ENCODE data around the gene ECPAS. TPM values are rescaled to one million over a fixed set of nuclear protein-coding genes. Genes with fewer than 3 reads are reported as not detected.
"Not testable (repeated sequence)": the region's sequence is repeated elsewhere in the genome, so short reads cannot be mapped to it uniquely, and the experiment has no call there.

ECPAS gene
- total RNA-seq, 2 donors from 2014 or later, result 72.7 to 115 TPM

DNA sequence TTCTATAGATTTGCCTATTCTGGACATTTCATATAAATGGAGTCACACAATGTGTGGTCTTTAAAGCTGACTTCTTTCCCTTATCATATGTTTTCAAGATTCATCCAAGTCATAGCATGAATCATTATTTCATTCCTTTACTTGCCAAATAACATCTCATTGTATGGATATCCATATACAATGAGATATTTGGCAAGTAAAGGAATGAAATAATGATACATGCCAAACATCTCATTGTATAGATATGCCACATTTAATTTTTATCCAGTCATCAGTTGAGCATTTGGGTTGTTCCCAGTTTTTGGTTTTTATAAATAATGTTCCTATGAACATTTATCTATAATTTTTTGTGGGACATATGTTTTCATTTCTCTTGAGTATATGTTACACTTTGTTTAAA is 133.6 kb downstream of the ECPAS start:
- TF ChIP-seq, protein P1, sequence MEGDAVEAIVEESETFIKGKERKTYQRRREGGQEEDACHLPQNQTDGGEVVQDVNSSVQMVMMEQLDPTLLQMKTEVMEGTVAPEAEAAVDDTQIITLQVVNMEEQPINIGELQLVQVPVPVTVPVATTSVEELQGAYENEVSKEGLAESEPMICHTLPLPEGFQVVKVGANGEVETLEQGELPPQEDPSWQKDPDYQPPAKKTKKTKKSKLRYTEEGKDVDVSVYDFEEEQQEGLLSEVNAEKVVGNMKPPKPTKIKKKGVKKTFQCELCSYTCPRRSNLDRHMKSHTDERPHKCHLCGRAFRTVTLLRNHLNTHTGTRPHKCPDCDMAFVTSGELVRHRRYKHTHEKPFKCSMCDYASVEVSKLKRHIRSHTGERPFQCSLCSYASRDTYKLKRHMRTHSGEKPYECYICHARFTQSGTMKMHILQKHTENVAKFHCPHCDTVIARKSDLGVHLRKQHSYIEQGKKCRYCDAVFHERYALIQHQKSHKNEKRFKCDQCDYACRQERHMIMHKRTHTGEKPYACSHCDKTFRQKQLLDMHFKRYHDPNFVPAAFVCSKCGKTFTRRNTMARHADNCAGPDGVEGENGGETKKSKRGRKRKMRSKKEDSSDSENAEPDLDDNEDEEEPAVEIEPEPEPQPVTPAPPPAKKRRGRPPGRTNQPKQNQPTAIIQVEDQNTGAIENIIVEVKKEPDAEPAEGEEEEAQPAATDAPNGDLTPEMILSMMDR (IDR thresholded peaks at IDR 0.05), result no peak
- Histone ChIP-seq H3K4me1 (ENCODE audit: control insufficient read depth in 1 of 2, low read depth in 2 of 2) (no peaks in the 10 kb centered on the region), H3K27ac (no peak overlapping the region), H3K27me3 (replicated peaks; ENCODE audit: insufficient read depth) (no peaks in the 10 kb centered on the region), H3K36me3 (no peaks in the 10 kb centered on the region), H3K4me3 (no peak overlapping the region), H3K9me3 (no peaks in the 10 kb centered on the region)
- DNase-seq (ENCODE audit: low spot score) (no peak), ATAC-seq (ENCODE audit: insufficient number of reproducible peaks, low FRiP score, low read depth) (no peak)

DNA sequence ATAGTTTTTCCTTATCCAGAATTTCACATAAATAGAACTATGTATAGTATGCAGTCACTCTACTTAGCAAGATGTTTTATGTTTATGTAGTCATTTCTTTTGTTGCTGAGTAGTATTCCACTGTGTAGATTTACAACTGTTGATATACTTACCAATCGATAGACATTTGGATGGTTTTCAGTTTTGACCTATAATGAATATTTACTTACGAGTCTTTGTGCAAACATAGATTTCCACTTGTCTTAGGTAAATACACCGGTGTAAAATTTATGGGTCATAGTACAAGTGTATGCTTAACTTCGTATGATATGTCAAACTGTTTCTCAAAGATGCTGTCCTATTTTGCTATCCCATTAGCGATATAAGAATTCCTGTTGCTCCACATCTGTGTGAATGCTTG is 134.4 kb downstream of the ECPAS start:
- TF ChIP-seq, protein P1 (IDR thresholded peaks at IDR 0.05), result no peak
- no peaks in the 10 kb centered on the region for H3K4me1 ChIP-seq (ENCODE audit: control insufficient read depth in 1 of 2, low read depth in 2 of 2)
- DNase-seq (ENCODE audit: low spot score) (no peak), ATAC-seq (ENCODE audit: insufficient number of reproducible peaks, low FRiP score, low read depth) (no peak)
- no peaks in the 10 kb centered on the region for H3K9me3 ChIP-seq
- H3K27ac ChIP-seq, result no peak overlapping the region
- no peaks in the 10 kb centered on the region for H3K27me3 ChIP-seq (replicated peaks; ENCODE audit: insufficient read depth)
- no peak overlapping the region for H3K4me3 ChIP-seq
- H3K36me3 ChIP-seq, result no peaks in the 10 kb centered on the region

DNA sequence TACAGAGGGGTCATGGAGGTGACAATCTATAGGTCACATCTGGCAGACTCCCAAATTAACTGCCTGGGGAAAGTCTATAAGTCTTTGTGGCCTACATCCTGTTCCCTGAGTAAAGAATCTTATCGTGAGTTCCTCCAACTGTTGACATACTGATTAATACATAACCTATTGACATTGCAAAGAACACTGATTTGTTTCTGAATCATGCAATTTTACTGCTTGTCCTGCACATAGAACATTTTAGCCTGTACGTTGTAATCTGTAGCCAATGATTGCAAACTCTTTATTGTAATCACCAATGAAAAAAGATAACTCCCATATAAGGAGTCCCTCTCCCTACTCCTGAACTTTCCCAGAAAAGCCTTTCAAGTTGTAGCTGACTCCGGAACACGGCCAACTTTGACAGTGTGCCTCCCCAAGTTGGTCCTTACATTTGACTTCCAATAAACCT is 135.3 kb downstream of the ECPAS start:
- no peak overlapping the region for H3K4me3 ChIP-seq
- DNase-seq (ENCODE audit: low spot score) (no peak), ATAC-seq (ENCODE audit: insufficient number of reproducible peaks, low FRiP score, low read depth) (no peak)
- TF ChIP-seq, protein P1 (IDR thresholded peaks at IDR 0.05), result no peak
- H3K27ac ChIP-seq, result no peak overlapping the region
- no peaks in the 10 kb centered on the region for H3K27me3 ChIP-seq (replicated peaks; ENCODE audit: insufficient read depth)
- H3K4me1 ChIP-seq (ENCODE audit: control insufficient read depth in 1 of 2, low read depth in 2 of 2), result no peaks in the 10 kb centered on the region
- H3K9me3 ChIP-seq, result no peaks in the 10 kb centered on the region
- H3K36me3 ChIP-seq, result no peaks in the 10 kb centered on the region

DNA sequence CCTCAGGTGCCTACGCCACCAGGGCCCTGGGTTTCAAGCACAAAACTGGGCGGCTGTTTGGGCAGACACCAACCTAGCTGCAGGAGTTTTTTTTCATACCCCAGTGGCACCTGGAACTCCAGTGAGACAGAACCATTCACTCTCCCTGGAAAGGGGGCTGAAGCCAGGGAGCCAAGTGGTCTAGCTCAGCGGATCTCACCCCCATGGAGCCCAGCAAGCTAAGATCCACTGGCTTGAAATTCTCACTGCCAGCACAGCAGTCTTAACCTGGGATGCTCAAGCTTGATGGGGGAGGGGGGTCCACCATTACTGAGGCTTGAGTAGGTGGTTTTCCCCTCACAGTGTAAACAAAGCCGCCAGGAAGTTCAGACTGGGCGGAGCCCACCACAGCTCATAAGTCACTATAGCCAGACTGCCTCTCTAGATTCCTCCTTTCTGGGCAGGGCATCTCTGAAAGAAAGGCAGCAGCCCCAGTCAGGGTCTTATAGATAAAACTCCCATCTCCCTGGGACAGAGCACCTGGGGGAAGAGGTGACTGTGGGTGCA is 149.8 kb downstream of the ECPAS start:
- ATAC-seq (ENCODE audit: insufficient number of reproducible peaks, low FRiP score, low read depth); H3K27ac ChIP-seq; H3K9me3 ChIP-seq; H3K4me3 ChIP-seq; H3K4me1 ChIP-seq (ENCODE audit: control insufficient read depth in 1 of 2, low read depth in 2 of 2); H3K27me3 ChIP-seq (replicated peaks; ENCODE audit: insufficient read depth); DNase-seq (ENCODE audit: low spot score); H3K36me3 ChIP-seq: not testable (repeated sequence)

DNA sequence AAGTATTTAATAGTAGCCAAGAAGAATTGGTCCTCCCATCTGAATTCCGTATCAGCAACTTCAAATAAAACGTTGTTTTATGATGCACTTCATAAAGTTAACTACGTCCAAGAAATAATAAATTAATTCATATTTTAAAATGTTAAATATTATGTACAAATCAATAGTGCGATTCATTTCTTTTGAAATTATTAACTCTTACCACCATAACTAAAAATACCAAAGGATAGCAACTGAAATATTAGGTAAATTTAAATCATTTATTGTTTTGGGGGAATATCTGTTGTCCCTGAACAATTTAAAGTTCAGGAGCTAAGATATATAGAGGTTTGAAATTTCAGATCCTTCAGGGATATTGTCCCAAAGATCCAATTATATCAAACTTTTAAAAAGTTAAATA is 154.1 kb downstream of the ECPAS start, which contains the start of gene OR2K2:
Gene OR2K2, minus strand, starts transcription at position 101 of the 400 bp plus-strand sequence. CDS start 1,791 bp downstream, outside the sequence.
- no peak within 1 kb of the TSS for H3K27ac ChIP-seq
- DNase-seq (ENCODE audit: low spot score) (no peak), ATAC-seq (ENCODE audit: insufficient number of reproducible peaks, low FRiP score, low read depth) (no peak)
- no peaks in the 10 kb centered on the region for H3K9me3 ChIP-seq
- no peaks in the 10 kb centered on the region for H3K36me3 ChIP-seq
- H3K4me1 ChIP-seq (ENCODE audit: control insufficient read depth in 1 of 2, low read depth in 2 of 2), result no peaks in the 10 kb centered on the region
- TF ChIP-seq, protein P1 (IDR thresholded peaks at IDR 0.05), result no peak
- no peaks in the 10 kb centered on the region for H3K27me3 ChIP-seq (replicated peaks; ENCODE audit: insufficient read depth)
- no peak within 1 kb of the TSS for H3K4me3 ChIP-seq

DNA sequence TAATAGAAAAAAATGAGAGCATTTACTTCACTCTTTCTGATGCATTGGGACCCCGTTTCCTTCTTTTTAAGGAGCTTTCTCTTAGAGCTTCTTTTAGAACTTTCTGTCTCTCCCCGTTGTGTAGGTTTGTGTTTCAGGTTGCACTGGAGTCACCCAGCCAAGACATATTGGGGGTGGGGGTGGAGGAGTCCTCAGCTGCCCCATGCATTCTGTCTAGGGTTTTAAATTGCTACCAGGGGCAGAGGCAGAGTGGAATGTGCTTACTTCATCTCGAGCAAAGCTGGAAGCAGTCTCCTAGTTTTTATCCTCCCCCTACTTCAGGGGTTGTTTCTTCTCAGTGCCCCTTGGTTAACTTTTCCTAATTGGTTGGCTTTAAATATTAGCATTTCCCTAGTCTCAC is 163.6 kb downstream of the ECPAS start:
- TF ChIP-seq, protein P1 (IDR thresholded peaks at IDR 0.05), result no peak
- Histone ChIP-seq H3K4me3 (no peak overlapping the region), H3K27ac (no peak overlapping the region), H3K9me3 (no peaks in the 10 kb centered on the region), H3K36me3 (no peaks in the 10 kb centered on the region), H3K4me1 (ENCODE audit: control insufficient read depth in 1 of 2, low read depth in 2 of 2) (no peaks in the 10 kb centered on the region), H3K27me3 (replicated peaks; ENCODE audit: insufficient read depth) (no peaks in the 10 kb centered on the region)
- no peak for ATAC-seq (ENCODE audit: insufficient number of reproducible peaks, low FRiP score, low read depth)
- DNase-seq (ENCODE audit: low spot score), result no peak
